WERI-Rb-1 (cell line): ENCODE data around the gene ZNF793.
A peak's percentile ranks its signal among the peaks of the same experiment; 100 is the strongest.

Source experiments
- DNase-seq: peaks from one replicate; pipeline ENCODE4 v3.0.0-alpha.2; 2020
- H3K27ac ChIP-seq: fragments of 250-450 bp; sonication (Bioruptor Pico); 2 replicates; pipeline ENCODE4 v1.5.1; 2020; ENCODE audit warnings: mild to moderate bottlenecking, moderate library complexity
- H3K27me3 ChIP-seq: fragments of 250-450 bp; sonication (Bioruptor Pico); 2 replicates; pipeline ENCODE4 v1.5.1; 2021; ENCODE audit warnings: mild to moderate bottlenecking, low read depth, moderate library complexity; ENCODE audit not compliant: insufficient read depth, severe bottlenecking
- H3K36me3 ChIP-seq: fragments of 250-450 bp; sonication (Bioruptor Pico); 2 replicates; pipeline ENCODE4 v1.5.1; 2020; ENCODE audit warnings: mild to moderate bottlenecking, moderate library complexity
- H3K4me3 ChIP-seq: 2 replicates; pipeline ENCODE4 v1.5.1; 2011; ENCODE audit warnings: low read depth, mild to moderate bottlenecking, control low read depth, low read length
- H3K9me3 ChIP-seq: fragments of 250-450 bp; sonication (Bioruptor Pico); 2 replicates; pipeline ENCODE4 v1.5.1; 2021; ENCODE audit warnings: mild to moderate bottlenecking, moderate library complexity; ENCODE audit not compliant: severe bottlenecking
- TF ChIP-seq, protein P1 (sequence below): IDR thresholded peaks from 2 replicates; pipeline ENCODE4 v1.5.1; 2011; ENCODE audit warnings: low read depth, mild to moderate bottlenecking, control low read depth, inconsistent platforms, low read length

ZNF793 gene

DNA sequence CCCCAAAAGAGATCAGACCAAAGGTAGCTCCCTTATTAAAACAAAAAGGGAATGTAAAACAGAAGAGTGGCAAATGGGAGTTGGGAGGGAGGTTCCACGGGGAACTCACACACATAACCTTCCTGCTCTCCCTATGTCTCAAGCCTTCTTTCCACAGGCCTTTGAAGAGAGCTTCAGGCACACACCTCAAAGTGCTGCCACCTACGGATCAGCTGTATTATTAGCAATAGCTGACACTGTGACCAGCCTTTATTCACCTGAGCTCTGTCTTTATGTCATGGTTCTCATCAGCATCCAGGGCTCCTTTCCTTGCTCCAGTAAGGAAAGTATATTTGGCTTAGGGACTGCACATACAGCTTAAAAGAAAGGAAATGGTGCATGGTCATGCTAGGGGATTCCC lies 76.6 kb downstream of the ZNF793 start:
- TF ChIP-seq, protein P1, sequence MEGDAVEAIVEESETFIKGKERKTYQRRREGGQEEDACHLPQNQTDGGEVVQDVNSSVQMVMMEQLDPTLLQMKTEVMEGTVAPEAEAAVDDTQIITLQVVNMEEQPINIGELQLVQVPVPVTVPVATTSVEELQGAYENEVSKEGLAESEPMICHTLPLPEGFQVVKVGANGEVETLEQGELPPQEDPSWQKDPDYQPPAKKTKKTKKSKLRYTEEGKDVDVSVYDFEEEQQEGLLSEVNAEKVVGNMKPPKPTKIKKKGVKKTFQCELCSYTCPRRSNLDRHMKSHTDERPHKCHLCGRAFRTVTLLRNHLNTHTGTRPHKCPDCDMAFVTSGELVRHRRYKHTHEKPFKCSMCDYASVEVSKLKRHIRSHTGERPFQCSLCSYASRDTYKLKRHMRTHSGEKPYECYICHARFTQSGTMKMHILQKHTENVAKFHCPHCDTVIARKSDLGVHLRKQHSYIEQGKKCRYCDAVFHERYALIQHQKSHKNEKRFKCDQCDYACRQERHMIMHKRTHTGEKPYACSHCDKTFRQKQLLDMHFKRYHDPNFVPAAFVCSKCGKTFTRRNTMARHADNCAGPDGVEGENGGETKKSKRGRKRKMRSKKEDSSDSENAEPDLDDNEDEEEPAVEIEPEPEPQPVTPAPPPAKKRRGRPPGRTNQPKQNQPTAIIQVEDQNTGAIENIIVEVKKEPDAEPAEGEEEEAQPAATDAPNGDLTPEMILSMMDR: peak; percentile 60
- H3K9me3 ChIP-seq: no peaks in the 10 kb centered on the region

More for the DNA sequence above, 76.6 kb downstream of the ZNF793 start:
- Histone ChIP-seq H3K27ac (no peak overlapping the region; the same call in 1 of the 2 replicates), H3K27me3 (no peaks in the 10 kb centered on the region), H3K36me3 (peaks cover 57% of the 10 kb centered on the region), H3K4me3 (no peak overlapping the region)
- peak; percentile 18 for DNase-seq
